GM10847 (cell line): ENCODE data around the gene LIX1.

ENCODE experiments used
- POLR2A ChIP-seq: IDR thresholded peaks from 2 replicates; pipeline ENCODE4 v1.6.1; 2011; ENCODE audit not compliant: insufficient read length; ENCODE audit errors: extremely low read depth

LIX1 gene

DNA sequence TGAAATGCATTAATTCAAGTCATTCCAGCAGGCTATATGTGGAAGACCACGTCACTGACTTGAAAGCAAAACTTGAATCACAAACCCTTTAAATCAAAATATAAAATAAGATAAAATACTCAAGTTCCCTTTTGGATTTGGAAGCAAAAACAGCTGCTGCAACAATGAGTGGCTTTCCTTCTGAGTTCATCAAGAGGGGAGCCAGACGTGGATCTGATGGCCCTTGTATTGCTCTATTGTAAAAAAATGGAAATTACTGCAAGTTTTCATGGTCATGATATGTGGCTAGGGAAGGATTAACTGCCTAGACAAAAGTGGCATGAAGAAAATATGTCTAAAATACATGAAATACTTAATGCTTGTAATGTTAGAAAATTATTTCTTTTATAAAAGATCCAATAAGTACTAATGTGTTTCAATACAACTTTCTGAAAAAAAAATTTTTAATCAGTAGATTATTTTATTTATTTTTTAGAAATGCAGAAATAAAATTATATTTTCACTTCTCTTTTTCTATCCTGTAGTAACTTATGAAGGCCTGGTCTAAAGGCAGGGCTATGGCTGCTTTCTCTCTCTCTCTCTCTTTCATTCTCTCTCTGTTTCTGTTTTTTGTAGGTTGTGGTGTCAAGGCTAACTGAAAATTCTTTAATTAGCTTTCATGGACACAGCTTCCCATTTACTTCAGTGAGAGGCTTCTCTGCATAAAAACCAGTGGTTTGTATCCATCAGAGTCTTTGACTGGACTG is 24.0 kb downstream of the LIX1 start:
- no peak for TF ChIP-seq POLR2A

GRCh38 chr5:97115932-97116331 is 26.5 kb downstream of the LIX1 start:
- TF ChIP-seq POLR2A, result no peak

- no peak for TF ChIP-seq POLR2A
Observed at GRCh38 chr5:97112230-97112629, 30.2 kb downstream of the LIX1 start.

- no peak for TF ChIP-seq POLR2A
Observed at GRCh38 chr5:97111616-97112015, 30.8 kb downstream of the LIX1 start.

GRCh38 chr5:97111004-97111403 is 31.4 kb downstream of the LIX1 start:
- TF ChIP-seq POLR2A, result no peak

GRCh38 chr5:97107318-97107717 is 35.1 kb downstream of the LIX1 start:
- no peak for TF ChIP-seq POLR2A

- no peak for TF ChIP-seq POLR2A
Observed at GRCh38 chr5:97106216-97106581, 36.2 kb downstream of the LIX1 start.

DNA sequence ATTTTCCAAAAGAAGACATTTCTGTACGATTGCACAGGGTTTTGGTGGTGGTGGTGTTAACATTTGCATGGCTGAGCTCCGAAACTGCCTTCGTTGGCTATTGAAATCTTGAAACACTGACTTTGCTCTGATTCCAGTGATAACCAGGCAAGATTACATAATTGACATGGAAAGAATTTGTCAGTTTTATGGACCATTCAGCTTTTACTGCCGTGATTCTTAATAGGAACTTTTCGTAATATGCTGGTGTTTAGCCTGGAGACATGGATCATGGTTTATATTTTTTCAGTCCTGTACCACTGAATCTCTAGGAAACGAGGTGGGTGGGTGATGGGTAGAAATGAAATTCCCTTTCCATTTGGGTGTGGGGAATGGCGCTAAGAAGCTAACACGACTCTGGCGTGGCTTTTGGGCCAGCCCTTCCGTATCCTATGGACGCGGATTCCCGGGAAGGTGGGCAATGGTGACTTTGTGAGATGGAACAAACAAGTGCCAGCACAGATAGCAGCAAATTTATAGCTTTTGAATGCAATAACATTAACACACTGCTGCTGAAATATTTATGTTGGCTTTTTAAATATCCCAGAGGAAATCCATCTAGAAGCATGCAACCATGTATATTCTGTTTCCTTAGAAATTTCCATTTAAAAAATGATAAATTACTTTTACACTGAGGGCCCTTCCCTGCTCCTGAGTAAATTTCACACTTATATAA is 36.8 kb downstream of the LIX1 start:
- TF ChIP-seq POLR2A, result no peak

GRCh38 chr5:97102010-97102470 is 40.4 kb downstream of the LIX1 start:
- no peak for TF ChIP-seq POLR2A

DNA sequence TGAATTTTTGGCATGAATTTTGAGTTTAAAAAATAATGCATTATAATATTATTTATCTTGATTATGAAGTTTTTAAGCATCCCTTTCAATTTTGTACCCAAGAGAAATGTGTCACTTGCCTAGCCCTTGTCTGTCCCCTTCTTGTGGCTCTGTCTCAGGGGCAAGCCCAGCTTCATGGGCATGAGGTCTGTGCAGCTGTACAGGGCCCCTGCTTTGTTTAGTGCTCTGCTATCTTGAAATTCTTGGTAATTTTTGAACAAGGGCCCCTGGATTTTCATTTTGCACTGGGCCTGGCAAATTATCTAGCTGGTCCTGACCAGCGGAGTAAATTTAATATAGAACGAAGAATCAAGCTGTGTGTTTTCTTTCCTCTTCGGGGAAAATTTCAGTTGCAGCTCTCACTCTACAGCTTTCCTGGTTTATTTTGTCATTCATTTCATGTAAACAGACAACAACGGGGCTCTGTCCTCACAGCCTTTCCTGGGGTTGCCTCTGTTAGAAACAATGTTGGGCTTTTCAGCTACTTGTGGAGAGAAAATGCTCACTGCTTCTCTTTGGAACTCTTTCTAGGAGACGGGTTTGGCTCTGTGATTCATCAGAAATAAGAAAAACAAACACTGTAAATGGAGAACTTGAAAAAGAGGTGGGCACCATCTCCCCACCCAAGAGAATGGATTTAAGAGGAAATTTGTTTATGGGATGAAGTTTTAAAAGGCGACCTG is 41.1 kb downstream of the LIX1 start:
- TF ChIP-seq POLR2A, result no peak

DNA sequence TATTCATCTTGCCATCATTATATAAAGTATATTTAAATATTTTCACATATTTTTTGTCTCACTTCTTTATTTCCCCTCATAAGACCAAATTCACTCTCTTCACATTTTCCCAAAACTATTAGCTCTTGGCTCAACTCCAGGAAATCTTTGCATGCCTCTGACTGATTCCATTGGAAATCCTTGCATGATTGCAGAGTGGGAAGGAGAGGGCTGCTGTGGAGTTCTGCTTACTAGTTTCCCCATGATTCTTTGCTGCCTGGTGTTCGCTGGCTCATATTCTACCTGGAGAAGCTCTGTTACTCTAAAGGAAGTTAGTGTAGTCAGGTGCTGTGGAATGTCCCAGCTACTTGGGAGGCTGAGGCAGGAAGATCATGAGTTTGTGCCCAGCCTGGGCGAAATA is 41.9 kb downstream of the LIX1 start:
- TF ChIP-seq POLR2A, result no peak

- TF ChIP-seq POLR2A, result no peak
Observed at GRCh38 chr5:97098922-97099321, 43.5 kb downstream of the LIX1 start.

DNA sequence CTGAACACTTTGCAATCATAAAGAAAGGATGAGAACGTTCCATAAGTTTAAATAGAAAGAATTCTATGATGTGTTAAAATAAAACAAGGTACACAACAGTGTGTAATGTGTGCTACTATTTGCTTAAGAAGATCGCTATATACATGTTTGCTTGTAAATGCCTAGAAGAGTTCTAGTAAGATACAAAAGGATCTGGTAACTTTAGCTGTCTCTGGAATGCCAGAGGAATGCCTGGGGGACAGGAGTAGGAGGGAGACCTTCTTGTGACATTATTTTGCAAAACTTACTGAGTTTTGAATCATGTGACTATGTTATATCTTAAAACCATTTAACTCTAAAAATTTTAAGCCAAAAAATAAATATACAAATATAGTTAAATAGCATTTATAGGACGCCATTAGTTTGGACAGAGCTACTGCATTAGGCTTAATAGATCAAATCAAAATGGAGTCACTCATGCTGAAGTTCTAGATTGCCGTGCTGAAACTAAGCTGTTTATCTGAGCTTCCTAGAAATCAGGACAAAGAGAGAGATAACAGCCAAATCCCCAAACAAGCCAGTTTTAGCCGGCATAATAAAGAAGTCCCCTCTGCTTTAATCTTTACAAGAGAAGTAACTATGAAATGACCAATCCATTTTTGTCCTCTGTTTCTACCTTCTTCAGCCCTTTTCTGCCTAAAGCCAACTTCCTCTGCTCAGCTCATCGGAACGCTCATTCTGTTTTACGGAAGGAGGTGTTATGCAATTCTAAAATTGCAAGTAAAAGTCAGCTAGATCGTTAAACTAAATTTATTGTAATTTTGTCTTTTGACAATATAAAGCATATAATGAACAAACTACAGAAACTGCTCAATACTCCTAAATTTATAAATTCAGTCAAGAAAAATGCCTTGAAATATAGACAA is 44.8 kb downstream of the LIX1 start:
- TF ChIP-seq POLR2A, result no peak

DNA sequence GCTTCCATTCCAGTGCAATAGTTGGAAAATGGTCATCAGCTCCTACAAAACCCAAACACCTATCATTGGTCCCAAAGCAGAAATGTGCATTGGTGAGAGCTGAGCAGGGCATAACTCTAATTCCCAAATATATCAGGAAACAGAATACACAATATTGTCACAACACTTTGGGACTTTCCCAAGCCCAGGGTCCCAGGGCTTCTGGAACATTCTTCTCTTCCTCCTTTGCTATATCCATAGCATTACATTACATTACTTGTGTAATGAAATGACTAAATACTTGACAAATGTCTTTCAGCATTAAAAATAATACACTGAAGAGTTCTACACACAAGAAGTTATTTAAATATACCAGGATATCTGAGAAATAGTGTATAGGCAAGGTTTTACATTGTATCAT is 45.6 kb downstream of the LIX1 start:
- no peak for TF ChIP-seq POLR2A

- no peak for TF ChIP-seq POLR2A
Observed at GRCh38 chr5:97096191-97096590, 46.2 kb downstream of the LIX1 start.
